GM19193 (cell line): ENCODE measurements around the gene CYB561.

Source experiments
- POLR2A ChIP-seq: IDR thresholded peaks from 4 replicates; pipeline ENCODE4 v1.6.1; 2011; ENCODE audit not compliant: insufficient read depth, insufficient read length; ENCODE audit errors: extremely low read depth

The CYB561 gene

GRCh38 chr17:63445954-63446752, at the start of gene CYB561:
CYB561 (minus strand) TSS chr17:63446306; CDS start chr17:63437547, 8,759 bp downstream.
- TF ChIP-seq POLR2A: no peak

GRCh38 chr17:63495491-63495890, 49.4 kb upstream of the CYB561 start:
- TF ChIP-seq POLR2A: no peak

- TF ChIP-seq POLR2A: no peak
Observed at GRCh38 chr17:63494300-63494928, 48.3 kb upstream of the CYB561 start.

GRCh38 chr17:63493411-63493810, 47.3 kb upstream of the CYB561 start:
- no peak for TF ChIP-seq POLR2A

GRCh38 chr17:63492940-63493339, 46.8 kb upstream of the CYB561 start:
- no peak for TF ChIP-seq POLR2A

- TF ChIP-seq POLR2A: no peak
Observed at GRCh38 chr17:63491977-63492618, 46.0 kb upstream of the CYB561 start.

- no peak for TF ChIP-seq POLR2A
Observed at GRCh38 chr17:63491413-63491812, 45.3 kb upstream of the CYB561 start.

- no peak for TF ChIP-seq POLR2A
Observed at GRCh38 chr17:63490858-63491400, 44.8 kb upstream of the CYB561 start.

- TF ChIP-seq POLR2A: no peak
Observed at GRCh38 chr17:63490329-63490728, 44.2 kb upstream of the CYB561 start.

- TF ChIP-seq POLR2A: no peak
Observed at GRCh38 chr17:63489291-63489690, 43.2 kb upstream of the CYB561 start.

GRCh38 chr17:63488851-63489250, 42.7 kb upstream of the CYB561 start:
- no peak for TF ChIP-seq POLR2A

- TF ChIP-seq POLR2A: no peak
Observed at GRCh38 chr17:63487014-63487339, 40.9 kb upstream of the CYB561 start.

GRCh38 chr17:63486317-63487013, 40.4 kb upstream of the CYB561 start:
- no peak for TF ChIP-seq POLR2A

GRCh38 chr17:63483655-63484575, 37.8 kb upstream of the CYB561 start:
- no peak for TF ChIP-seq POLR2A

- no peak for TF ChIP-seq POLR2A
Observed at GRCh38 chr17:63483038-63483437, 36.9 kb upstream of the CYB561 start.

- TF ChIP-seq POLR2A: no peak
Observed at GRCh38 chr17:63482509-63482908, 36.4 kb upstream of the CYB561 start.
